Stimulated activated CD4-positive, alpha-beta T cell treated with anti-CD3 and anti-CD28 coated beads, Interleukin-4, amount 100 ng/mL, for 1 hour (primary cell): ENCODE results near the gene LMLN.
A peak's percentile ranks its signal among the peaks of the same experiment; 100 is the strongest.
"Not testable (repeated sequence)": the region's sequence is repeated elsewhere in the genome, so short reads cannot be mapped to it uniquely, and the experiment has no call there.

Source experiments
- DNase-seq: peaks from one replicate; pipeline ENCODE4 v3.0.0-alpha.2; 2020

LMLN gene, protein sequence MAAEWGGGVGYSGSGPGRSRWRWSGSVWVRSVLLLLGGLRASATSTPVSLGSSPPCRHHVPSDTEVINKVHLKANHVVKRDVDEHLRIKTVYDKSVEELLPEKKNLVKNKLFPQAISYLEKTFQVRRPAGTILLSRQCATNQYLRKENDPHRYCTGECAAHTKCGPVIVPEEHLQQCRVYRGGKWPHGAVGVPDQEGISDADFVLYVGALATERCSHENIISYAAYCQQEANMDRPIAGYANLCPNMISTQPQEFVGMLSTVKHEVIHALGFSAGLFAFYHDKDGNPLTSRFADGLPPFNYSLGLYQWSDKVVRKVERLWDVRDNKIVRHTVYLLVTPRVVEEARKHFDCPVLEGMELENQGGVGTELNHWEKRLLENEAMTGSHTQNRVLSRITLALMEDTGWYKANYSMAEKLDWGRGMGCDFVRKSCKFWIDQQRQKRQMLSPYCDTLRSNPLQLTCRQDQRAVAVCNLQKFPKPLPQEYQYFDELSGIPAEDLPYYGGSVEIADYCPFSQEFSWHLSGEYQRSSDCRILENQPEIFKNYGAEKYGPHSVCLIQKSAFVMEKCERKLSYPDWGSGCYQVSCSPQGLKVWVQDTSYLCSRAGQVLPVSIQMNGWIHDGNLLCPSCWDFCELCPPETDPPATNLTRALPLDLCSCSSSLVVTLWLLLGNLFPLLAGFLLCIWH

DNA sequence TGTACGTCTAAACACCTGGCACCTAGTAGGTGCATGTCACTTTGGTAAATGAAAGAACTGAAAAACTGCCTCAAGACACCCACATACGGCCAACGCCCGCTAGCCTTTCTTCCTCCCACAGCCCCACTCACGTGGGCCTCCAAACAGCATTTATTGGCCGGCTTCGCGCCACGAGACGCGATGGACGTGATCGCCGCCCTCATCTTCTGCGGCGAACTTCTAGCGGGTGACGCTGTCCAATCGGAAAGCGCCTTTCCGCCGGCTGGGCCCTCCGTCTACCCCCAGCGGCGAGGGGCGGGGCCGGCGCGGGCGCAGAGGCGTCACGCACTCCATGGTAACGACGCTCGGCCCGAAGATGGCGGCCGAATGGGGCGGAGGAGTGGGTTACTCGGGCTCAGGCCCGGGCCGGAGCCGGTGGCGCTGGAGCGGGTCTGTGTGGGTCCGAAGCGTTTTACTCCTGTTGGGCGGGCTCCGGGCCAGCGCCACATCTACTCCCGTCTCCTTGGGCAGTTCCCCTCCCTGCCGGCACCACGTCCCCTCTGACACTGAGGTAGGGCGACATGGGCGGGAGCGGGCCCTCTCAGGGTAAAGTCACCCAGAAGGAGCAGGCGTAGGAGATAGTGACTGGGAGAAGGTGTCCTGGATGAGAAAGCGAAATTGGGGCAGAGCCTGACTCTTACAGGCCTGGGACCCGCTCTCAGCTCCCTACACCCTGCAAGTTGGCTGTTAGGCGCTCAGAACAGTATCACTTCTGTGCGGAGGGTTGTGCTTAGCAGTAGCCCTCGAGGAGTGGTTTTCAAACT, at the start of gene LMLN:
Gene LMLN, plus strand, starts transcription at position 327 of the 803 bp plus-strand sequence. Its CDS starts 29 bp downstream, at position 356.
- peak; percentile 96 for DNase-seq

DNA sequence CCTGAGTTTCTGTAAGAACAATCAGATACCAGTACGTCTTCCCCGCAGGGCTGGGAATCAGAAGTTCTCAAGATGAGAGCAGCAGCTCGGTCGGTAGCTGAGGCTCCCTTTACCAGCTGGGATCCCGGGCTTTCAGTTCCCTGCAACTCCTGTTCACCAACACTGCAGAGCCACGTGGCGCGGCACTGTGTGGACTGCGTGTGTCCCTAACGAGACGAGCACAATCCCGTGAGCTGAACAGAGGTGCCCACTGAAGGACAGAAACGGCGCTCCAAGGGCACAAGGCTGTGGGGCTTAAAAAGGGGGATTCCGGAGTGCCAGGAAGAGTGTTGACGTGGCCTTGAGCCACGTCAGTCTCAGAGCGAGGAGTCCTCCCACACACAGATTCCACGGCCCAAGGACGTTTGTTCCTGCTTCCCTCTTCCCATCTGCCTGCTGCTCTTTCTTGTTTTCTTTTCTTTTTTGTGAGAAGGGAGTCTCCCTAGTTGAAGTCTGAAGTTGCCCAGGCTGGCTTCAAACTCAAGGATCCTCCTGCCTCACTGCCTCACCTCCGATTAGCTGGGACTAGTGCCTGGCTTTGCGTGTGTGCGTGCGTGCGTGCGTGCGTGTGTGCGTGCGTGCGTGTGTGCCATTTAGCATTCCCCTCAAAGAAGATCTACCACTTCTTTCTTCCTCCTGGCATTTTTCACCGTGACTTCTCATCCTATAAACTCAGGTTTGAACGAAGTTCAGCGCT, 47.1 kb upstream of the LMLN start:
- no peak for DNase-seq

DNA sequence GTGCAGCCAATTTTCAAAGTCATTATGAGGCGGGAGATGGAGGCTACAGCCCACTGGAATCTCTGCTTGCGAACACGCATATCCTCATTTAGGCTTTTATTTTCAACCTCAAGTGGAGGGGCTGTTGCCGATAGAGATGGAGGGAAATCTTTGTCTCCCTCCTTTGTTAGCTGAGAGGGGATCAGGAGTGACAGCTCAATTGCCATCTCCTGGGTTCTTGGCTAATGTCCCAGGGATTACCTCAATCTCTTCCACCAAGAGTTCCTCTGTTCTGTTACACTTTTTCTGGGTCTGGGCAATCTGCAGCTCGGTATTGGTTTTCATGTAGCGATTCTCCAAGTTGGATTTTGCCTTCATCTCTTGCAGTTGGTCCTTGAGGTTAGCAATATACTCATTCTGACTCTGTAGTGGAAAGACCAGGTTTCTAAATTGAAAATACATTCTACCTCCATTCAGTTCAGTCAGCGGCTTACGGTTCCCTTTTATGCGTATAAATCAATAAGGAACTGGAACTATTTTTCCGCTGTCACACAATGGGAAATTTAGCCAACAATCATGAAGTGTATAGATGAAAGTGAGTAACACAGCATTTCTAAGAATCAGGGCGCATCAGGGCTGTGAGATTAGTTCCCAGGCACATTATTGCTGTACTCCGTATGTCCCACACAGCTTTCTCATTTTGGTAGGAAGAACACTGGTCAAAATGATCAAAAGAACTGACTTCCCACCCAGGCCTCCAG, 46.2 kb upstream of the LMLN start:
- no peak for DNase-seq

DNA sequence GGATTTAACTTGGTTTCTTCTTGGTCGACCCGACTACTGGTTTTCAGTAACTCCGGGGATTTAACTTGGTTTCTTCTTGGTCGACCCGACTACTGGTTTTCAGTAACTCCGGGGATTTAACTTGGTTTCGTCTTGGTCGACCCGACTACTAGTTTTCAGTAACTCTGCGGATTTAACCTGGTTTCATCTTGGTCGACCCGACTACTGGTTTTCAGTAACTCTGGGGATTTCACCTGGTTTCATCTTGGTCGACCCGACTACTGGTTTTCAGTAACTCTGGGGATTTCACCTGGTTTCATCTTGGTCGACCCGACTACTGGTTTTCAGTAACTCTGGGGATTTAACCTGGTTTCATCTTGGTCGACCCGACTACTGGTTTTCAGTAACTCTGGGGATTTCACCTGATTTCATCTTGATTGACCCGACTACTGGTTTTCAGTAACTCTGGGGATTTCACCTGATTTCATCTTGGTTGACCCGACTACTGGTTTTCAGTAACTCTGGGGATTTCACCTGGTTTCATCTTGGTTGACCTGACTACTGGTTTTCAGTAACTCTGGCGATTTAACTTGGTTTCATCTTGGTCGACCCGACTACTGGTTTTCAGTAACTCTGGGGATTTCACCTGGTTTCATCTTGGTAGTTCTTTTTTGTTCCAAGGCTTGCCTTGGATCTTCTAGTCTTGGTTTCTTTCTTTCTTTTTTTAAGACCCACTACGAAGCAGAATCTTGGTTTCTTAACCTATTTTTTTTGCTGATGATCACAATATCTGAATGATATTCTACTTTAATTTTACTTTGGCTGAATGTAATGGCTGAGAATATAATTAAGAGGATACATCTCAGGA, 38.4 kb upstream of the LMLN start:
- DNase-seq = not testable (repeated sequence)

DNA sequence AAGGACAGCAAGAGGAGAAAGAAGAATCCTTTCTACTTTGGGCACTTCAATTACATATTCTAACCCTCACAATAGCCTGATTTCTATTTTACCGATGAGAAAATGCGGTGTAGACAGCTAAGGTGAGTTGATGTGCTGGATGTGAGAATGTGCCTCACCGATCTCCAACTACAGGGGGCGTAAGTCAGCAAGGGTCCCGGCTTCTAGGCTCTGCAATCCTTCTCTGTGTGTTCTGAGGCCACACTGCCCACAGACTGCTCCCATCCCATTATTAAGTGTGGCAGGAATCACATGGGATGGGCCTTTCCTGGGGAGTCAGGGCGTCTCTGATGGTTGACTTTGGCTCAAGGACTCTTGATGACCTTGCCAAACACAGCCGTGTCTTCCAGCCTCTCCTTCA, 33.6 kb upstream of the LMLN start:
- DNase-seq = no peak

DNA sequence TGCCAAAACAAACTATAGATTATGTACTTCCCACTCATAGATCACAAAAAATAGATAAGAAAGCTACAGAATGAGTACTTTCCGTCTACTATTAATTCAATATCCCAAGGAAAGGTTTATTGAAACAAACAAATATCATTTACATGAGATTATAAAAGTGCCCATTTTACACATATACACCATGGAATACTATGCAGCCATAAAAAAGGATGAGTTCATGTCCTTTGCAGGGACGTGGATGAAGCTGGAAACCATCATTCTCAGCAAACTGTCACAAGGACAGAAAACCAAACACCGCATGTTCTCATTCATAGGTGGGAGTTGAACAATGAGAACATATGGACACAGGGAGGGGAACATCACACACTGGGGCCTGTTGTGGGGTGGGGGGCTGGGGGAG, 32.4 kb upstream of the LMLN start:
- DNase-seq = not testable (repeated sequence)

DNA sequence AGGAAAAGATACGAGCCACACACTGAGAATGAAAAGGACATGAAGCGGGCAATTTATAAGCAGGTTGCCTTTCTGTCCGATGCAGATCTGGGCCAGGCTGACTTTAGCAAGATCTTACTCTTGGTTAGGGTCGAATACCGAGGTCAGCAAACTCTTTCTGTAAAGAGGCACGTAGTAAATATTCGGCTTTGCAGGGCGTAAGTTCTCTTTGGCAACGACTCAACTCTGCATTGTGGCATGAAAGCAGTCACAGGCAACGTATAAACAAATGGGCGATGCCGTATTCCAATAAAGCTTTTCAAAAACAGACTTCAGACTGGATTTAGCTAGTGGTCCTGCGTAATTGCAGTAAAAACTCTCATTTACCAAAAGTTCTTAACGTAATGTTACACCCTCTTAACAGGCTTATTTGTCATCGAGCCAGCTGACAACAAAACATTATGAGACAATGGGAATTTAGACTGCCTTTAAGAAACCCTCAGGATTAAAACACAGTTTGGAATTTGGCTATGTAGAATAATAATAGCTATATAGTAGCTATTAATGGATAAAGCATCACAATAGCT, 23.1 kb upstream of the LMLN start:
- no peak for DNase-seq

DNA sequence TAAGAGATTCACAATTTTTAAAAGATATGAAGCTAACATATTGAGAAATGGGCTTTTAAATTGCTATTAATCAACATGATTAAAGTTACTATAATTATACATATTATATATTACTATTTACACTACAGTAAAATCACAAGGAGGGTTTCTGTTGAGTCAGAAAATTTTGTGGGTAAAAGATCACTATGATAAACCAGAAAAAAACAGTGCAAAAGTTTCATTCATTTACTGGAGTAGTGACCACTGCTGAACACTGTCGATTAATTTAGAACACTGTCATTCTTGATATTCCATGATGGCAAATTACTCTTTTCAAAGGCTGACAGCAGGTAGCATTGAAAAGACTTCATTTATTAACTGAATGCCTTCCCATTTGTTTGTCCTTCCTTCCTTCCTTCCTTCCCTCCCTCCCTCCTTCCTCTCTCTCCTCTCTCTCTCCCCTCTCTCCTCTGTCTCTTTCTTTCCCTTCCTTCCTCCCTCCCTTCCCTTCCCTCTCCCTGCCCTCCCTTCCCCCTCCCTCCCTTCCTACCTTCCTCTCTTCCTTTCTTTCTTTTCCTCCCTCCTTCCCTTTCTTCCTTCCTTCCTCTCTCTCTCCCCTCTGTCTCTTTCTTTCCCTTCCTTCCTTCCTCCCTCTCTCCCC, 19.2 kb upstream of the LMLN start:
- DNase-seq = no peak

DNA sequence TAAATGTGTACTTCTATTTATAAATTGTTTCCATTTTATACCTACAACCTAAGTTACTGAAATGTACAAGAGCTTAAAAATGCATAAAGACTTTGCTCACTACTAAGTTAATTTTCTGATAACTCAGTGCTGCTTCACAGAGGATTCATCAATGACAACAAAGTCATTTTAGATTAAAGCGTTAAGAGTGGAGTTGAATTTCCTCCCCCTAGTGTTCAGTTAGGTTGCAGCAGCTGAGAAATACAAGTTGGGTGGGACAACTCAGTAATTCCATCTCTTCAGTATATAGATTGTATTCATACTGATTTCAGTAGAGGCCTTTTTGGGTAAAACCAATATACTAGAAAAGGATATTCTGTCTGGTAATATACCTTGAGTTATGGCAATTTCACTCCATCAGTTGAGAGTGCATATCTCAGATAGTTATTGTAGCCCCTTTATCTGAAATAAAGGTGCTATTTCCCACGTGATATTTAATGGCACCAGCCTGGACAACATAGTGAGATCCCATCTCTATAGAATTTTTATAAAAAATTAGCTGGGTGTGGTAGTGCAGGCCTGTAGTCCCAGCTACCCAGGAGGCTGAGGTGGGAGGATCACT, 17.0 kb upstream of the LMLN start:
- no peak for DNase-seq

DNA sequence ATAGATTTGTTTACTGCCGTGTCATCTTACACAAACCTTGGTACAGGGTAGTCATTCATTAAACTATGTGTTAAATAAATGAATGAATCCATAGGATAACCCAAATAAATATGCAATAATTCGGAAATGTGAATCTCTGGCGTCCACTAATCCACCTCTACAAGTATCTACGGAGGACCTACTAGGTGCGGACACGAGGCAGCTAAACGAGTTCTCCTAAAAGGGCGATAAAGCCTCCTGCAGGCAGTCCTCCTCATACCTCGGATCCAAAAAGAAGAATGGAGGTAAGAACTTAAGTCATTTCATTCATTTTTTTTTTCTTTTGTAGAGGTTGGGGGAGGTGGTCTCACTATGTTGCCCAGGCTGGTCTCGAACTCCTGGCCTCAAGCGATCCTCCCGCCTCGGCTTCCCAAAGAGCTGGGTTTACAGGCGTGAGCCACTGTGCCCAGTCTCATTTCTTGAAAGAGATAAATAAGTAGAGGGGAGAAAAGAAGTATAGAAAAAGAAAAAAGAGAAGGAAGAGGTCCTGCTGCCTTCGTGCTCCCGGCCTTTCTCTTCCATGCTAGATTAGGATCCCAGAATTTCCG, 10.7 kb upstream of the LMLN start:
- no peak for DNase-seq

DNA sequence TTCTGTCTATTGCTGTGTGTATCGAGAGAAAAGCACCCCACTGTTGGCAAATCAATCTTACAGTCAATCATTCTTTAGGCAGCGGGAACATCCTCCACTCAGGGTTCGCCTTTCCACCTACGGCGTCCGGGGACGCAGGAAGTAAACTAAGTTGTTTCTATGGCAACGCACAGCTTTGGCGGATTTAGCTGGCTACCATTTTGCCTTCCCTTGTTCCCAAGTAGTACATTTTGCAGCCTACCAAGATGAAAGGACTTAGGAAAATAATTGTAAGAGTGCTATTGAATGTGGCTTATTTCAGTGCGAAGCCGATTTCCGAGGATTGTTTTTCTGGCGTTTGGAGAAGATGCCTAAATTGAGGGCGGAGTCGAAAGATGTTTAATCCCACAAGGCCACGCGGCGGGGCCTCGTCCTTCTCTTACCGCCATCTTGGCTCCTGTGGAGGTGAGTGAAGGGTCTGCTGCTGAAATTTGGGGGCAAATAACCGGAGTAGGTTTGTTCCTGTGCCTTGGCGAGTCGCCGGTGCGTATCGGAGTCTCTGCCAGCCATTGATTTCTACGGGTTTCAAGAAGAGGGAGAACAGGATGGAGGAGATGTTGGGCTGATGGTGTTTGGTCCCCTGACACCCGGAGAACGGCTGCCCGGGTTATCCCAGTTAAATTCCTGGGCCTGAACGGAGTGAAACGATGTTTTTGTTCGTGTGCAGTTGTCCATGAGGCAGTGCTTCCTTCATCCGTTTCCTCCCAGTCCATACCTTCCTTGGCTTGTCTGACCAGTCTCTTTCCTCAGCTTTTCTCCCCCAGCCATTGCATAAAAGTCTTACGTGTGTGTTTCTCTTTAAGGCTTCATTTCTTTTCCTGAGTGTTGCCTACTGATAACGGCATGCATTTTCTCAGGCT, 10.0 kb upstream of the LMLN start, which contains the start of gene RPL35A:
Gene RPL35A, plus strand, starts transcription at position 413 of the 899 bp plus-strand sequence. CDS start 778 bp downstream, outside the sequence.
- DNase-seq = peak; percentile 79

DNA sequence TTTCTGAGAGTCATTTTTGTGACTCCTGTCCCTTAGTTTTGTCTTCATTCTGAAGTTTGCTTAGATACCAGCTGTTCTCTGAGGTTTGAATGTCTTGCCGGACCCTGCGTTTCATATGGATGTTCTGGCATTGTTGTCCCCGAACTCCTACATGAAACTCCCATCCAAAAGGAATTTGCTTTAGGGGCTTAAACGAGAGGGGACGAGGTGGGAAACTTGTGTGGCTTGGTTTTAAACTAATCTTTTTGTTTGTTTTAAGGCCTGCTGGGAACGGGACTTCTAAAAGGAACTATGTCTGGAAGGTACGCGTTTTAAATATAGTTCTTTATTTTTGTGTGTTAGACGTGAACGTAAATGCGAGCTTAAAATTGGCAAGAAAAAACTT, 9.3 kb upstream of the LMLN start:
- no peak for DNase-seq

DNA sequence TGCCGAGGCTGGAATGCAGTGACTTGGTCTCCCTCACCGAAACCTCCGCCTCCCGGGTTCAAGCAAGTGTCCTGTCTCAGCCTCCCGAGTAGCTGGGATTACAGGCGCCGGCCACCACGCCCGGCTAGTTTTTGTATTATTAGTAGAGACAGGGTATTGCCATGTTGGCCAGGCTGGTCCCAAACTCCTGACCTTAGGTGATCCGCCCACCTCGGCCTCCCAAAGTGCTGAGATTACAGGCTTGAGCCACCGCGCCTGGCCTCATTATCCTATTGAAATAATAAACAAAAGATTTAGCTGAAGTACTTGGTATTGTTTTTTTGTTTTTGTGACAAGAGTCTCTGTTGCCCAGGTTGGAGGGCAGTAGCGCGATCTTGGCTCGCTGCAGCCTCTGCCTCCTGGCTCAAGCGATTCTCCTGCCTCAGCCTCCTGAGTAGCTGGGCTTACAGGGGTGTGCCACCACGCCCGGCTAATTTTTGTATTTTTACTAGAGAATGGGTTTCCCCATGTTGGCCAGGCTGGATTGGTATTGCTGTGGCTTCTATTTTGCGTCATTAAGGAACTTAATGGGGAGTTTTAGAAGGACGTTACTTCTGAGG, 8.5 kb upstream of the LMLN start:
- DNase-seq = no peak

DNA sequence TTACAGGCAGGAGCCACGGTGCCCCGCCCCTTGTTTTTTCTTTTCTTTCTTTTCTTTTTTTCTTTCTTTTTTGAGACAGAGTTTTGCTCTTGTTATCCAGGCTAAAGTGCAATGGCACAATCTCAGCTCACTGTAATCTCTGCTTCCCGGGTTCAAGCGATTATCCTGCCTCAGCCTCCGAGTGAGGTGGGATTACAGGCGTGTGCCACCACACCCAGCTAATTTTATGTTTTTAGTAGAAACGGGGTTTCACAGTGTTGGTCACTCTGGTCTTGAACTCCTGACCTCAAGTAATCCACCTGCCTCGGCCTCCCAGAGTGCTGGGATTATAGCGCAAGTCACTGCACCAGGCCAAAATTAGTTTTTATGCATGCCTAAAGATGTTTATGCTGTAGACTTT, 7.6 kb upstream of the LMLN start:
- no peak for DNase-seq

DNA sequence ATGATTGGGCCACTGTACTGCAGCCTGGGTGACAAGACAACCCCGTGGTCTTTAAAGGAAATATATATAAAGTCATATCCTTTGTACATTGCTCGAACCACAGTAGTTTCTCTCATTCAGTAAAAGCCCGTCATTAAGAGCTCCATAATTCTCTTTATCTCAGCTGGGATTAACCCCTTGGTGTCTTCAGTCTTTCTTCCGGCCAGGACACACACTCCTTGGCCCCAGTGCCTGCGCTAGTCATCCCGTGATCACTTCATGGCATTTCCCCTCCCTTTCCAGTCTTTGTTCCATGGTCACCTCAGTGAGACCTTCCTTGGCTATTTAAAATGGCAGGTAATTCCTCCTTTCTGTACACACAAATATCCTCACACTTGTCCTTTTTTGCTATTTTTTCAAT, 6.7 kb upstream of the LMLN start:
- DNase-seq = no peak

DNA sequence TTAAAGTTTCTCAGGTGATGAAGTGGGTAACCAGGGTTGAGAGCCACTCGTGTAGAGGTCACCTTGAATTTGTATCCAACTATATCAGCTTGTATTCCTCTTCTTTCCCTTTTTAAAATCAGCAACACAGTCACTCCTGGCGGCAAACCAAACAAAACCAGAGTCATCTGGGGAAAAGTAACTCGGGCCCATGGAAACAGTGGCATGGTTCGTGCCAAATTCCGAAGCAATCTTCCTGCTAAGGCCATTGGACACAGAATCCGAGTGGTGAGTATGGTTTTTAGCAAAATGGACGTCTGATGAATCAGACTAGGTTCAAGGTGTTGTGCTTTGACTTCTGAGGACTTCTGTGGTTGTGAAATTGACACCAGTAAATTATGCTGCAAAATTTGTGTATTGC, 6.1 kb upstream of the LMLN start:
- DNase-seq = no peak

DNA sequence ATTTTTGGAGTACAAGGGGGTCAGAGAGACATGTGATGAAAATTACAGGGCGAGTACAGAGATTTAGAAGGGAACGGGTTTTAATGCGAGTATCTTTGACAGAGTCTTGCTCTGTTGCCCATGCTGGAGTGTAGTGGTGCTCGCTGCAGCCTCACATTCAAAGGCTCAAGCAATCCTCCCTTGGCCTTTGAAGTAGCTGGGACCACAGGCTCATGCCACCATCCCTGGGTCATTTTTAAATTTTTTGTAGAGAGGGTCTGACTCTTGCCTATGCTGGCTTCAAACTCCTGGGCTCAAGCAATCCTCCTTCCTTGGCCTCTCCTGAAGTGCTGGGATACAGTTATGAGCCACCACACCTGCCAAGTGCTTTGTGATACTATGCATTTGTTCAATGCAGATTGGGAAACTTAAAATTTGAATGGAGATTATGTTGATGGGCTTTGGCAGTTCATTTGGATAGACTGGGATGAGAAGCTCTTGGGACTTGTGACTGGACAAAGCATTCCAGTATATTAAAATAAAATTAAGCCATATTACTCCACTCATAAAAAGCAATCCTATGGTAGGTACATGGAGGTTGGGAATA, 4.0 kb upstream of the LMLN start:
- no peak for DNase-seq

DNA sequence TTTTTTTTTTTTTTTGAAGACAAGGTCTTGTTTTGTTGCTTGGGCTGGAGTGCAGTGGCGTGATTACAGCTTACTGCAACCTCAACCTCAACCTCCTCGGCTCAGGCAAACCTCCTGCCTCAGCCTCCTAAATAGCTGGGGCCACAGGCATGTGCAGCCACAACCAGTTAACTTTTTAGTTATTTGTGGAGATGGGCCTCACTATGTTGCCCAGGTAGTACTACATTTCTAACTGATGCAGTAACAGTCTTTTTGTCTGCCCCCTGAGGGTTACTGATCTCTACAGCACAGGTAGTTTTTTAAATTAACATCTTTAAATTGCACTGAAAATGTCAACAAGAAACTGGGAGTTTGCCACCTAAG, 3.4 kb upstream of the LMLN start:
- no peak for DNase-seq
